A549 (cell line): ENCODE measurements around the gene ARID5A. TPM values are rescaled to one million over a fixed set of nuclear protein-coding genes. Genes with fewer than 3 reads are reported as not detected.

Source experiments
- ATAC-seq, 2 experiments: fragments of 200-7000 bp in 1 of 2; fragments of >200 bp in 1 of 2; cut with Nextera tagmentation in 1 of 2; cut with Tn5 transposase in 1 of 2; 3 replicates each; pipeline versions ENCODE4 v1.8.0 to v1.9.1; 2018 to 2020; ENCODE audit warnings: mild to moderate bottlenecking in 1 of 2, moderate library complexity in 1 of 2
- CTCF ChIA-PET: fragments of 300-600 bp; sonication (Branson Sonifier 250); formaldehyde crosslinking; extraction: SDS; loops from one replicate; lab custom pipeline; 2021; ENCODE audit warnings: antibody characterized with exemption, inconsistent platforms; lab: Yijun Ruan, JAX
- POLR2A ChIA-PET: fragments of 350-600 bp; formaldehyde crosslinking; extraction: SDS; loops from one replicate; lab custom pipeline; 2021; ENCODE audit warnings: antibody characterized with exemption, inconsistent platforms; lab: Yijun Ruan, JAX
- DNase-seq, 2 experiments: peaks; one replicate each; pipeline versions ENCODE4 v3.0.0 to v3.0.0-alpha.2; 2011 to 2016; ENCODE audit warnings: low read depth in 1 of 2, low spot score in 1 of 2
- FAIRE-seq: peaks from 2 replicates; lab custom pipeline; 2011; peaks lifted over from hg19 to GRCh38; lab: Jason Lieb, UNC
- H3K27ac ChIP-seq, 2 experiments: fragments of >200 bp; sonication (Bioruptor Twin); formaldehyde crosslinking; 3 replicates each; pipeline ENCODE4 v1.5.1; 2016 to 2017
- H3K4me1 ChIP-seq: fragments of >200 bp; sonication (Bioruptor Twin); formaldehyde crosslinking; 3 replicates; pipeline ENCODE4 v1.6.1; 2016
- H3K4me2 ChIP-seq: fragments of >200 bp; sonication (Bioruptor Twin); formaldehyde crosslinking; 3 replicates; pipeline ENCODE4 v1.6.1; 2016
- H3K4me3 ChIP-seq: fragments of >200 bp; sonication (Bioruptor Twin); formaldehyde crosslinking; 3 replicates; pipeline ENCODE4 v1.5.1; 2016
- H3K9me3 ChIP-seq: fragments of >200 bp; sonication (Bioruptor Twin); formaldehyde crosslinking; 3 replicates; pipeline ENCODE4 v1.6.1; 2016
- CBX2 ChIP-seq: fragments of 200-600 bp; sonication (generic); IDR thresholded peaks from 2 replicates; pipeline ENCODE4 v1.6.1; 2016; ENCODE audit warnings: low read depth, mild to moderate bottlenecking, borderline replicate concordance
- CBX8 ChIP-seq: fragments of 200-600 bp; sonication (generic); IDR thresholded peaks from 2 replicates; pipeline ENCODE4 v1.6.1; 2016
- CEBPB ChIP-seq, 2 experiments: fragments of >200 bp in 1 of 2; sonication (Bioruptor Twin) in 1 of 2; formaldehyde crosslinking in 1 of 2; IDR thresholded peaks; 2 replicates each; pipeline ENCODE4 v1.6.1; 2012 to 2016
- CHD2 ChIP-seq: fragments of 150-350 bp; IDR thresholded peaks from 2 replicates; pipeline ENCODE4 v1.6.1; 2014; ENCODE audit warnings: low read length; ENCODE audit not compliant: partially characterized antibody
- CHD4 ChIP-seq: fragments of 200-600 bp; sonication (generic); IDR thresholded peaks from 2 replicates; pipeline ENCODE4 v1.6.1; 2016; ENCODE audit warnings: antibody characterized with exemption, mild to moderate bottlenecking, borderline replicate concordance
- EHMT2 ChIP-seq: fragments of 200-600 bp; sonication (generic); IDR thresholded peaks from 2 replicates; pipeline ENCODE4 v1.6.1; 2016; ENCODE audit warnings: antibody characterized with exemption, low read depth, mild to moderate bottlenecking, moderate library complexity
- EP300 ChIP-seq, 2 experiments: fragments of >200 bp; sonication (Bioruptor Twin); formaldehyde crosslinking; IDR thresholded peaks; 2 replicates in 1 of 2; 3 replicates in 1 of 2; pipeline ENCODE4 v1.6.1; 2016 to 2017
- ESRRA ChIP-seq: fragments of 150-350 bp; IDR thresholded peaks from 2 replicates; pipeline ENCODE4 v1.6.1; 2014; ENCODE audit warnings: mild to moderate bottlenecking, low read length, borderline replicate concordance
- FOSB ChIP-seq: fragments of 250-450 bp; sonication (Bioruptor Pico); IDR thresholded peaks from 2 replicates; pipeline ENCODE4 v1.5.0; 2020; ENCODE audit warnings: mild to moderate bottlenecking, moderate library complexity
- FOSL2 ChIP-seq, 2 experiments: fragments of 450-650 bp in 1 of 2; fragments of >200 bp in 1 of 2; sonication (Bioruptor Twin) in 1 of 2; formaldehyde crosslinking; IDR thresholded peaks; 2 replicates each; pipeline versions ENCODE4 v1.5.0 to v1.6.1; 2016 to 2020; ENCODE audit warnings: mild to moderate bottlenecking in 1 of 2, moderate library complexity in 1 of 2
- GATA3 ChIP-seq: IDR thresholded peaks from 2 replicates; pipeline ENCODE4 v1.6.1; 2012; ENCODE audit warnings: borderline replicate concordance
- HDAC2 ChIP-seq: fragments of 200-600 bp; sonication (generic); IDR thresholded peaks from 2 replicates; pipeline ENCODE4 v1.6.1; 2016
- HES2 ChIP-seq: fragments of >200 bp; sonication (Bioruptor Twin); formaldehyde crosslinking; IDR thresholded peaks from 2 replicates; pipeline ENCODE4 v1.6.1; 2016
- HEYL ChIP-seq: fragments of 250-450 bp; sonication (Bioruptor Pico); IDR thresholded peaks from 2 replicates; pipeline ENCODE4 v1.8.0; 2021; ENCODE audit warnings: mild to moderate bottlenecking, moderate library complexity
- HMGXB4 ChIP-seq: fragments of 250-450 bp; sonication (Bioruptor Pico); IDR thresholded peaks from 2 replicates; pipeline ENCODE4 v1.5.0; 2021; ENCODE audit warnings: mild to moderate bottlenecking, moderate library complexity, borderline replicate concordance
- HOXA7 ChIP-seq: fragments of 250-450 bp; sonication (Bioruptor Pico); IDR thresholded peaks from 2 replicates; pipeline ENCODE4 v1.5.0; 2020; ENCODE audit warnings: mild to moderate bottlenecking, moderate library complexity
- JUN ChIP-seq, 2 experiments: fragments of >200 bp; sonication (Bioruptor Twin); formaldehyde crosslinking; IDR thresholded peaks; 2 replicates in 1 of 2; 3 replicates in 1 of 2; pipeline ENCODE4 v1.6.1; 2016 to 2017
- KDM1A ChIP-seq: fragments of 200-600 bp; sonication (generic); IDR thresholded peaks from 2 replicates; pipeline ENCODE4 v1.6.1; 2016; ENCODE audit warnings: low read depth, mild to moderate bottlenecking
- MAFK ChIP-seq: fragments of 450-650 bp; IDR thresholded peaks from 2 replicates; pipeline ENCODE4 v1.6.1; 2014; ENCODE audit not compliant: partially characterized antibody
- MAX ChIP-seq: IDR thresholded peaks from 2 replicates; pipeline ENCODE4 v1.6.1; 2012
- MAZ ChIP-seq: fragments of 150-350 bp; IDR thresholded peaks from 2 replicates; pipeline ENCODE4 v1.6.1; 2014; ENCODE audit warnings: antibody characterized with exemption, low read depth, low read length, borderline replicate concordance
- MYC ChIP-seq: IDR thresholded peaks from 2 replicates; pipeline ENCODE4 v1.6.1; 2012; ENCODE audit warnings: mild to moderate bottlenecking, inconsistent platforms, low read length, improper control_type of control experiment, borderline replicate concordance
- NR3C1 ChIP-seq: fragments of >200 bp; sonication (Bioruptor Twin); formaldehyde crosslinking; IDR thresholded peaks from 3 replicates; pipeline ENCODE4 v1.6.1; 2017
- PHF8 ChIP-seq: fragments of 200-600 bp; sonication (generic); IDR thresholded peaks from 2 replicates; pipeline ENCODE4 v1.6.1; 2016; ENCODE audit warnings: low read depth, mild to moderate bottlenecking, antibody characterized with exemption, moderate library complexity, borderline replicate concordance
- POLR2A ChIP-seq: IDR thresholded peaks from 2 replicates; pipeline ENCODE4 v1.6.1; 2012; ENCODE audit warnings: mild to moderate bottlenecking, low read length
- POLR2AphosphoS2 ChIP-seq: conservative IDR thresholded peaks from 2 replicates; pipeline ENCODE4 v1.6.1; 2012; ENCODE audit warnings: low read length, improper control_type of control experiment, inconsistent platforms
- RAD21 ChIP-seq, 2 experiments: fragments of >200 bp in 1 of 2; sonication (Bioruptor Twin) in 1 of 2; formaldehyde crosslinking in 1 of 2; IDR thresholded peaks in 1 of 2; conservative IDR thresholded peaks in 1 of 2; 2 replicates in 1 of 2; 3 replicates in 1 of 2; pipeline ENCODE4 v1.6.1; 2012 to 2018; ENCODE audit warnings: inconsistent platforms in 1 of 2
- RARB ChIP-seq: fragments of 250-450 bp; sonication (Bioruptor Pico); IDR thresholded peaks from 2 replicates; pipeline ENCODE4 v1.8.0; 2021; ENCODE audit warnings: mild to moderate bottlenecking, moderate library complexity
- RFX5 ChIP-seq: fragments of 450-650 bp; IDR thresholded peaks from 2 replicates; pipeline ENCODE4 v1.7.1; 2014; ENCODE audit warnings: antibody characterized with exemption, mild to moderate bottlenecking, moderate library complexity
- RNF2 ChIP-seq: fragments of 200-600 bp; sonication (generic); IDR thresholded peaks from 2 replicates; pipeline ENCODE4 v1.6.1; 2016; ENCODE audit warnings: low read depth, mild to moderate bottlenecking, antibody characterized with exemption, moderate library complexity, borderline replicate concordance
- SREBF2 ChIP-seq: fragments of 450-650 bp; IDR thresholded peaks from 2 replicates; pipeline ENCODE4 v1.6.1; 2014; ENCODE audit warnings: mild to moderate bottlenecking, moderate library complexity
- ZC3H11A ChIP-seq: fragments of 450-650 bp; IDR thresholded peaks from 2 replicates; pipeline ENCODE4 v1.6.1; 2014; ENCODE audit warnings: antibody characterized with exemption, mild to moderate bottlenecking
- ZNF302 ChIP-seq: fragments of 250-450 bp; sonication (Bioruptor Pico); IDR thresholded peaks from 2 replicates; pipeline ENCODE4 v1.9.0; 2021; ENCODE audit warnings: inconsistent platforms, mild to moderate bottlenecking, moderate library complexity
- ZSCAN20 ChIP-seq: fragments of 250-450 bp; sonication (Bioruptor Pico); IDR thresholded peaks from 2 replicates; pipeline ENCODE4 v1.8.0; 2022; ENCODE audit warnings: mild to moderate bottlenecking, moderate library complexity
- WGBS: methylation state at CpG from one replicate; pipeline ENCODE4 v1.1.6; 2017; ENCODE audit errors: missing lambda C conversion rate; 5-methylcytosine and 5-hydroxymethylcytosine counted together
- polyA plus RNA-seq, 4 experiments: library from polyadenylated mRNA; depleted of rRNA in 3 of 4; stranded (reverse); fragments of >200 nt; fragmentation: RNase III in 1 of 4; extraction: RNeasy Plus Mini Kit Qiagen cat#74134 plus additional on column Dnase treatment in 1 of 4; gene quantifications; 2 replicates in 3 of 4; 3 replicates in 1 of 4; pipeline ENCODE4 v1.2.3, GENCODE V29; 2011 to 2017
- TF ChIP-seq, protein P1 (sequence below): fragments of 450-650 bp; IDR thresholded peaks from 2 replicates; pipeline ENCODE4 v1.6.1; 2014; ENCODE audit warnings: antibody characterized with exemption
- TF ChIP-seq, protein P2 (sequence below): fragments of 150-350 bp; IDR thresholded peaks from 2 replicates; pipeline ENCODE4 v1.6.1; 2014; ENCODE audit warnings: low read depth, mild to moderate bottlenecking, low read length

ARID5A gene
- polyA plus RNA-seq, 2 of the 4 experiments (the other 2 are of a cell fraction) = 1.2 to 4.4 TPM

- peaks cover 48% of the 10 kb centered on the region for H3K4me1 ChIP-seq
- DNase-seq = peak; percentile 95 to 97
- H3K27ac ChIP-seq = peak overlapping the region; percentile 88 to 90
- WGBS = 19% methylated on average over 16 of the region's 16 CpGs
- ATAC-seq = peak; percentile 85 to 91
- H3K4me3 ChIP-seq = no peak overlapping the region
- peak; percentile 98 for FAIRE-seq
- ChIA-PET CTCF (interaction anchor here (0.7 to 12.0 kb wide), 10 partner anchors 9 to 242 kb away, joined by 3 to 186 read pairs (median 3); partner anchors contain the start of gene CNNM4), POLR2A (interaction anchor here (0.6 to 2.0 kb wide), 5 partner anchors 19 to 293 kb away, joined by 3 to 6 read pairs (median 4); partner anchors contain the start of genes CNNM4 and KANSL3)
- 0 out of 3 replicates have a peak, but pooled peaks cover 3% of the 10 kb centered on the region for H3K9me3 ChIP-seq
- peak overlapping the region; percentile 75 for H3K4me2 ChIP-seq
- no peak for TF ChIP-seq KDM1A
- no peak for TF ChIP-seq HEYL
- peak; percentile 89 to 97 for TF ChIP-seq CEBPB (IDR thresholded peaks at IDR 0.05)
- TF ChIP-seq ZNF302 = no peak
- TF ChIP-seq POLR2AphosphoS2 = no peak
- peak; percentile 40; the same call in 1 of the 2 replicates for TF ChIP-seq MYC
- TF ChIP-seq FOSL2 (IDR thresholded peaks at IDR 0.05) = peak; percentile 99
- peak; percentile 99 for TF ChIP-seq FOSL2 (CRISPR knock-in tag; IDR thresholded peaks at IDR 0.05)
- TF ChIP-seq HMGXB4 (CRISPR knock-in tag) = no peak
- no peak for TF ChIP-seq CBX2
- no peak for TF ChIP-seq EHMT2
- peak; percentile 96 for TF ChIP-seq ESRRA
- TF ChIP-seq RAD21 (conservative IDR thresholded peaks at IDR 0.05 in 1 of 2, IDR thresholded peaks at IDR 0.05 in 1 of 2) = peak in 1 of 2 experiments; percentile 35; a peak in 2 of 5 replicates
- peak; percentile 93 for TF ChIP-seq GATA3
- TF ChIP-seq CHD2 = no peak
- TF ChIP-seq HOXA7 (CRISPR knock-in tag) = no peak
- no peak for TF ChIP-seq SREBF2
- TF ChIP-seq RNF2 = no peak
- no peak for TF ChIP-seq HDAC2
- no peak for TF ChIP-seq POLR2A
- TF ChIP-seq PHF8 = no peak
- TF ChIP-seq ZSCAN20 (CRISPR knock-in tag) = no peak
- TF ChIP-seq MAZ = no peak
- TF ChIP-seq EP300 (IDR thresholded peaks at IDR 0.05) = peak; percentile 92; a peak in 4 of 5 replicates
- TF ChIP-seq JUN (IDR thresholded peaks at IDR 0.05) = peak; percentile 93 to 97
- TF ChIP-seq, protein P1, sequence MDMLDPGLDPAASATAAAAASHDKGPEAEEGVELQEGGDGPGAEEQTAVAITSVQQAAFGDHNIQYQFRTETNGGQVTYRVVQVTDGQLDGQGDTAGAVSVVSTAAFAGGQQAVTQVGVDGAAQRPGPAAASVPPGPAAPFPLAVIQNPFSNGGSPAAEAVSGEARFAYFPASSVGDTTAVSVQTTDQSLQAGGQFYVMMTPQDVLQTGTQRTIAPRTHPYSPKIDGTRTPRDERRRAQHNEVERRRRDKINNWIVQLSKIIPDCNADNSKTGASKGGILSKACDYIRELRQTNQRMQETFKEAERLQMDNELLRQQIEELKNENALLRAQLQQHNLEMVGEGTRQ = no peak
- no peak for TF ChIP-seq CHD4
- TF ChIP-seq MAX = peak; percentile 91
- peak; percentile 80; the same call in 1 of the 2 replicates for TF ChIP-seq RARB (CRISPR knock-in tag)
- no peak for TF ChIP-seq RFX5
- TF ChIP-seq FOSB (CRISPR knock-in tag) = no peak
- peak; percentile 77 for TF ChIP-seq MAFK
- no peak for TF ChIP-seq CBX8
- TF ChIP-seq HES2 = peak; percentile 65
- TF ChIP-seq, protein P2, sequence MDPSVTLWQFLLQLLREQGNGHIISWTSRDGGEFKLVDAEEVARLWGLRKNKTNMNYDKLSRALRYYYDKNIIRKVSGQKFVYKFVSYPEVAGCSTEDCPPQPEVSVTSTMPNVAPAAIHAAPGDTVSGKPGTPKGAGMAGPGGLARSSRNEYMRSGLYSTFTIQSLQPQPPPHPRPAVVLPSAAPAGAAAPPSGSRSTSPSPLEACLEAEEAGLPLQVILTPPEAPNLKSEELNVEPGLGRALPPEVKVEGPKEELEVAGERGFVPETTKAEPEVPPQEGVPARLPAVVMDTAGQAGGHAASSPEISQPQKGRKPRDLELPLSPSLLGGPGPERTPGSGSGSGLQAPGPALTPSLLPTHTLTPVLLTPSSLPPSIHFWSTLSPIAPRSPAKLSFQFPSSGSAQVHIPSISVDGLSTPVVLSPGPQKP = no peak
- no peak for TF ChIP-seq NR3C1
- no peak for TF ChIP-seq ZC3H11A
These were observed 20.1 kb downstream of the ARID5A start for GRCh38 chr2:96556441-96557330.
